ENCODE measurements around the gene BCAM. TPM values are rescaled to one million over a fixed set of nuclear protein-coding genes. Genes with fewer than 3 reads are reported as not detected.
"Not testable (repeated sequence)": the region's sequence is repeated elsewhere in the genome, so short reads cannot be mapped to it uniquely, and the experiment has no call there.

The BCAM gene
- total RNA-seq, 1 experiment from 2014 or later: 146 TPM

- Histone ChIP-seq H3K4me1 (replicated peaks; ENCODE audit: insufficient read depth) (no peaks in the 10 kb centered on the region), H2AFZ (no peak overlapping the region), H3K27me3 (ENCODE audit: insufficient read depth, low read depth) (no peaks in the 10 kb centered on the region; the same call in 1 of the 2 replicates), H3K4me3 (no peak overlapping the region), H3F3A (ENCODE audit: insufficient read depth, low read depth) (peaks cover 14% of the 10 kb centered on the region; the same call in 1 of the 2 replicates), H4K20me1 (ENCODE audit: insufficient read depth) (no peaks in the 10 kb centered on the region), H3K9me3 (ENCODE audit: insufficient read depth, low read depth) (no peaks in the 10 kb centered on the region), H3K9me2 (ENCODE audit: insufficient read depth) (no peaks in the 10 kb centered on the region), H3K79me2 (ENCODE audit: low read depth) (no peaks in the 10 kb centered on the region), H3K27ac (no peak overlapping the region), H3K4me2 (no peak overlapping the region), H3K36me3 (ENCODE audit: low read depth) (no peaks in the 10 kb centered on the region)
- POLR2A ChIA-PET (ENCODE audit: unreplicated experiment): no interaction called here
- DNase-seq: no peak
- TF ChIP-seq EZH2 (IDR thresholded peaks at IDR 0.05; ENCODE audit: low read depth) (no peak), CTCF (conservative IDR thresholded peaks at IDR 0.05) (no peak)
- no TSS peak for BruUV-seq (replicated peaks)
- CTCF ChIA-PET: no interaction called here
- intact Hi-C loops (cut with micrococcal nuclease; ENCODE audit: unreplicated experiment): no loop called here
Observed at GRCh38 chr19:44824761-44825160, 15.9 kb downstream of the BCAM start.

DNA sequence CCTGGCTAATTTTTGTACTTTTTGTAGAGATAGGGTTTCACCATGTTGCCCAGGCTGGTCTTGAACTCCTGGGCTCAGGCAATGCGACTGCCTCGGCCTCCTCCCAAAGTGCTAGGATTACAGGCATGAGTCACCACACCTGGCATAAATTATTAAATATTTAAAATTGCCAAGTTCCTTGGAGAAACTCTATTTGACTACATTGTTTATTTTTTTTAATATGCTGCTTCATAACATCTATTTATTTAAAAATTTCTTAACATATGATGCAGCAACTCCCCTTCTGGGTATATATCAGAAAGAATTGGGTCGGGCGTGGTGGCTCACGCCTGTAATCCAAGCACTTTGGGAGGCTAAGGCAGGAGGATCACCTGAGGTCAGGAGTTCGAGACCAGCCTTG lies 24.0 kb downstream of the BCAM start:
- DNase-seq; H2AFZ ChIP-seq; H3K27me3 ChIP-seq (ENCODE audit: insufficient read depth, low read depth); H3F3A ChIP-seq (ENCODE audit: insufficient read depth, low read depth); H3K9me3 ChIP-seq (ENCODE audit: insufficient read depth, low read depth); BruUV-seq (replicated peaks); intact Hi-C loops (cut with micrococcal nuclease; ENCODE audit: unreplicated experiment); H3K4me1 ChIP-seq (replicated peaks; ENCODE audit: insufficient read depth); H3K36me3 ChIP-seq (ENCODE audit: low read depth); H3K27ac ChIP-seq; H3K4me2 ChIP-seq; H3K79me2 ChIP-seq (ENCODE audit: low read depth); POLR2A ChIA-PET (ENCODE audit: unreplicated experiment); H4K20me1 ChIP-seq (ENCODE audit: insufficient read depth); H3K9me2 ChIP-seq (ENCODE audit: insufficient read depth); H3K4me3 ChIP-seq: not testable (repeated sequence)
- CTCF ChIA-PET: interaction anchor here (0.6 kb wide), 1 partner anchor 108 kb away, joined by 3 read pairs; no protein-coding TSS in a partner anchor

DNA sequence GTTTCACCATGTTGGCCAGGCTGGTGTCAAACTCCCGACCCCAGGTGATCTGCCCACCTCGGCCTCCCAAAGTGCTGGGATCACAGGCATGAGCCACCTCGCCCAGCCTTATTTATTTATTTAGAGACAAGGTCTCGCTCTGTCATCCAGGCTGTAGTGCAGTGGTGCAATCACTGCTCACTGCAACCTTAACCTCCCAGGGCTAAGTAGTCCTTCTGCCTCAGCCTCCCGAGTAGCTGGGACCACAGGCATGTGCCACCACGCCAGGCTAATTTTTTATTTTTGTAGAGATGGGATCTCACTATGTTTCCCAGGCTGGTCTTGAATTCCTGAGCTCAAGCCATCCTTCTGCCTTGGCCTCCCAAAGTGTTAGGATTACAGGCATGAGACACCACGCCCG lies 25.5 kb downstream of the BCAM start:
- BruUV-seq (replicated peaks); H3K4me2 ChIP-seq; H4K20me1 ChIP-seq (ENCODE audit: insufficient read depth); H3K9me2 ChIP-seq (ENCODE audit: insufficient read depth); H3K4me1 ChIP-seq (replicated peaks; ENCODE audit: insufficient read depth); H3K27me3 ChIP-seq (ENCODE audit: insufficient read depth, low read depth); H3K36me3 ChIP-seq (ENCODE audit: low read depth); H2AFZ ChIP-seq; intact Hi-C loops (cut with micrococcal nuclease; ENCODE audit: unreplicated experiment); H3K4me3 ChIP-seq; H3F3A ChIP-seq (ENCODE audit: insufficient read depth, low read depth); POLR2A ChIA-PET (ENCODE audit: unreplicated experiment); H3K27ac ChIP-seq; DNase-seq; H3K79me2 ChIP-seq (ENCODE audit: low read depth); H3K9me3 ChIP-seq (ENCODE audit: insufficient read depth, low read depth): not testable (repeated sequence)
- CTCF ChIA-PET: interaction anchor here (0.7 kb wide), 1 partner anchor 40 kb away, joined by 7 read pairs; no protein-coding TSS in a partner anchor

DNA sequence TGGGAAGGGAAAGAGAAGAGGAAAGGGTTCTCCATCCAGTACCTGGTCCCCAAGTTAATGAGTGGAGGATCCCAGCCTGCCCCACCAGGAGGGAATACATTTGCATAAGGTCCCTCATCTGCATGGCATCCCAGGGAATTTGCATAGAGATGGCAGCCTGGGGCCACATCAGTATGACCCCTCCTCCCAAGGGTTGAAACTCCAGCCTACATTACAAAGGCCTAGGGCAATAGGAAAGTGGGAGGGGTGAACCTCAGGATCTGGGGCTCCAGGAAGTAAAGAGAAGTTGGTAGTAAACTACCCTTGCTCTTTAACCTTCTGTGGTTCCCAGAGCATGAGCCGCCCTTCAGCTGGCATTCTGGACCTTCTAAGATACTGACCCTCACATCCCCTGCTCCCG lies 30.4 kb downstream of the BCAM start:
- ChIA-PET POLR2A (ENCODE audit: unreplicated experiment) (no interaction called here), CTCF (interaction anchor here (0.7 kb wide), 1 partner anchor 266 kb away, joined by 4 read pairs; no protein-coding TSS in a partner anchor)
- no peaks in the 10 kb centered on the region for H3K79me2 ChIP-seq (ENCODE audit: low read depth)
- H3F3A ChIP-seq (ENCODE audit: insufficient read depth, low read depth): peaks cover 26% of the 10 kb centered on the region; the same call in 1 of the 2 replicates
- no peak overlapping the region for H3K4me2 ChIP-seq
- 0 out of 2 replicates have a peak, but pooled peaks cover 8% of the 10 kb centered on the region for H3K4me1 ChIP-seq (replicated peaks; ENCODE audit: insufficient read depth)
- no peak for DNase-seq
- H3K9me3 ChIP-seq (ENCODE audit: insufficient read depth, low read depth): no peaks in the 10 kb centered on the region
- no peaks in the 10 kb centered on the region for H3K27me3 ChIP-seq (ENCODE audit: insufficient read depth, low read depth)
- H3K4me3 ChIP-seq: no peak overlapping the region
- H3K36me3 ChIP-seq (ENCODE audit: low read depth): no peaks in the 10 kb centered on the region
- H2AFZ ChIP-seq: no peak overlapping the region
- intact Hi-C loops (cut with micrococcal nuclease; ENCODE audit: unreplicated experiment): no loop called here
- no peaks in the 10 kb centered on the region for H4K20me1 ChIP-seq (ENCODE audit: insufficient read depth)
- BruUV-seq (replicated peaks): no TSS peak
- no peak overlapping the region for H3K27ac ChIP-seq
- no peak for TF ChIP-seq EZH2 (IDR thresholded peaks at IDR 0.05; ENCODE audit: low read depth)
- TF ChIP-seq CTCF (conservative IDR thresholded peaks at IDR 0.05): no peak
- H3K9me2 ChIP-seq (ENCODE audit: insufficient read depth): no peaks in the 10 kb centered on the region
